CD4-positive, CD25-positive, alpha-beta regulatory T cell (primary cell): ENCODE measurements around the gene PNKD. TPM values are rescaled to one million over a fixed set of nuclear protein-coding genes. Genes with fewer than 3 reads are reported as not detected.

Experiments used
- ATAC-seq, 2 donors: fragments of 150-1000 bp; cut with Tn5 transposase; one replicate each; pipeline ENCODE4 v1.10.0; 2021; ENCODE audit warnings: low read depth in 2 of 2, moderate number of reproducible peaks in 2 of 2, moderate library complexity in 1 of 2
- DNase-seq, 3 donors: peaks; one replicate each; pipeline versions ENCODE4 v3.0.0 to v3.0.0-alpha.2; 2012 to 2022; ENCODE audit warnings: mixed read lengths in 1 of 3
- H3K27ac ChIP-seq: one replicate; pipeline ENCODE4 v1.7.0; 2013; ENCODE audit warnings: mild to moderate bottlenecking, low read length; ENCODE audit not compliant: insufficient read depth, poor library complexity, severe bottlenecking
- H3K27me3 ChIP-seq: one replicate; pipeline ENCODE4 v1.7.0; 2013; ENCODE audit warnings: low read length; ENCODE audit not compliant: control insufficient read depth, insufficient read depth
- H3K36me3 ChIP-seq: one replicate; pipeline ENCODE4 v1.7.0; 2013; ENCODE audit warnings: mild to moderate bottlenecking, low read length, moderate library complexity; ENCODE audit not compliant: control insufficient read depth, insufficient read depth
- H3K4me1 ChIP-seq: 2 replicates; pipeline ENCODE4 v1.7.0; 2013; ENCODE audit warnings: mild to moderate bottlenecking, low read length; ENCODE audit not compliant: insufficient read depth, control insufficient read depth, poor library complexity, severe bottlenecking
- H3K4me3 ChIP-seq: one replicate; pipeline ENCODE4 v1.7.0; 2013; ENCODE audit warnings: low read depth, mild to moderate bottlenecking, low read length, moderate library complexity
- H3K9me3 ChIP-seq, 2 experiments: 1 replicate in 1 of 2; 2 replicates in 1 of 2; pipeline ENCODE4 v1.7.0; 2013; ENCODE audit warnings: low read length in 2 of 2, mild to moderate bottlenecking in 1 of 2, moderate library complexity in 1 of 2; ENCODE audit not compliant: control insufficient read depth in 2 of 2
- H3K27ac Mint-ChIP-seq, 3 donors: one replicate each; pipeline ENCODE4 v1.8.0; 2020 to 2022; ENCODE audit warnings: mild to moderate bottlenecking in 3 of 3, mixed read lengths in 3 of 3, moderate library complexity in 2 of 3
- H3K27me3 Mint-ChIP-seq: one replicate; pipeline ENCODE4 v1.8.0; 2022; ENCODE audit warnings: mild to moderate bottlenecking, mixed read lengths
- H3K36me3 Mint-ChIP-seq: one replicate; pipeline ENCODE4 v1.8.0; 2020; ENCODE audit warnings: mixed read lengths
- H3K4me1 Mint-ChIP-seq, 4 donors: one replicate each; pipeline ENCODE4 v1.8.0; 2020 to 2022; ENCODE audit warnings: mixed read lengths in 4 of 4, mild to moderate bottlenecking in 1 of 4
- H3K4me3 Mint-ChIP-seq, 4 donors: one replicate each; pipeline ENCODE4 v1.8.0; 2020 to 2022; ENCODE audit warnings: mild to moderate bottlenecking in 4 of 4, mixed read lengths in 4 of 4, moderate library complexity in 3 of 4
- H3K9me3 Mint-ChIP-seq, 7 donors: one replicate each; pipeline ENCODE4 v1.8.0; 2020 to 2022; ENCODE audit warnings: mixed read lengths in 7 of 7, mild to moderate bottlenecking in 3 of 7, moderate library complexity in 2 of 7
- polyA plus RNA-seq, 4 donors: library from polyadenylated mRNA; unstranded; fragments of 300-500 nt; fragmentation: Illumina TruSeq; gene quantifications; one replicate each; pipeline ENCODE4 v1.2.3, GENCODE V29; 2021
- total RNA-seq: library from RNA; stranded (reverse); gene quantifications from one replicate; pipeline ENCODE4 v1.2.3, GENCODE V29; 2022

The PNKD gene
- total and polyA plus RNA-seq, 5 donors from 2014 or later = 21.9 to 107 (median 98.0) TPM

- Mint-ChIP-seq H3K9me3 (peaks cover 0 to 1% (median 0%) of the 10 kb centered on the region in 7 donors), H3K36me3 (no peaks in the 10 kb centered on the region), H3K27me3 (peaks cover 7% of the 10 kb centered on the region), H3K4me1 (peaks cover 0 to 2% (median under 1%) of the 10 kb centered on the region in 4 donors), H3K27ac (peak overlapping the region in 2 of 3 donors; percentile 31 to 40), H3K4me3 (no peak overlapping the region)
- DNase-seq = no peak
- H3K4me3 ChIP-seq = no peak overlapping the region
- no peak overlapping the region for H3K27ac ChIP-seq
- H3K36me3 ChIP-seq = no peaks in the 10 kb centered on the region
- no peak for ATAC-seq
- H3K27me3 ChIP-seq = no peaks in the 10 kb centered on the region
- no peaks in the 10 kb centered on the region for H3K4me1 ChIP-seq
- no peaks in the 10 kb centered on the region for H3K9me3 ChIP-seq
Observed at GRCh38 chr2:218344090-218344754, 73.9 kb downstream of the PNKD start.

GRCh38 chr2:218344755-218345417, 74.6 kb downstream of the PNKD start:
- H3K4me1 ChIP-seq = no peaks in the 10 kb centered on the region
- H3K27ac ChIP-seq = no peak overlapping the region
- no peaks in the 10 kb centered on the region for H3K27me3 ChIP-seq
- Mint-ChIP-seq H3K27ac (no peak overlapping the region), H3K4me1 (peaks cover 0 to 2% (median under 1%) of the 10 kb centered on the region in 4 donors), H3K4me3 (no peak overlapping the region), H3K36me3 (no peaks in the 10 kb centered on the region), H3K27me3 (peaks cover 7% of the 10 kb centered on the region), H3K9me3 (peaks cover 0 to 6% (median 0%) of the 10 kb centered on the region in 7 donors)
- no peak for DNase-seq
- no peaks in the 10 kb centered on the region for H3K9me3 ChIP-seq
- H3K4me3 ChIP-seq = no peak overlapping the region
- no peak for ATAC-seq
- no peaks in the 10 kb centered on the region for H3K36me3 ChIP-seq

GRCh38 chr2:218345491-218346236, 75.3 kb downstream of the PNKD start:
- no peak for DNase-seq
- Mint-ChIP-seq H3K4me3 (no peak overlapping the region), H3K36me3 (no peaks in the 10 kb centered on the region), H3K9me3 (peaks cover 0 to 8% (median 0%) of the 10 kb centered on the region in 7 donors), H3K27me3 (peaks cover 5% of the 10 kb centered on the region), H3K4me1 (peaks cover 0 to 2% (median under 1%) of the 10 kb centered on the region in 4 donors), H3K27ac (peak overlapping the region in 1 of 3 donors; percentile 75)
- Histone ChIP-seq H3K9me3 (peaks cover 0 to under 1% of the 10 kb centered on the region in 2 experiments), H3K27ac (no peak overlapping the region), H3K27me3 (no peaks in the 10 kb centered on the region), H3K4me1 (no peaks in the 10 kb centered on the region), H3K36me3 (no peaks in the 10 kb centered on the region), H3K4me3 (no peak overlapping the region)
- no peak for ATAC-seq

GRCh38 chr2:218347172-218347571, 76.9 kb downstream of the PNKD start:
- H3K36me3 ChIP-seq = no peaks in the 10 kb centered on the region

GRCh38 chr2:218354045-218354444, 83.7 kb downstream of the PNKD start:
- Mint-ChIP-seq H3K36me3 (no peaks in the 10 kb centered on the region), H3K4me1 (peaks cover 0 to 4% (median 0%) of the 10 kb centered on the region in 4 donors), H3K27me3 (peaks cover 5% of the 10 kb centered on the region), H3K4me3 (no peak overlapping the region), H3K27ac (no peak overlapping the region), H3K9me3 (peaks cover 0 to 16% (median 8%) of the 10 kb centered on the region in 7 donors)
- Histone ChIP-seq H3K27ac (no peak overlapping the region), H3K4me3 (no peak overlapping the region), H3K9me3 (peaks cover 14 to 17% of the 10 kb centered on the region in 2 experiments), H3K4me1 (no peaks in the 10 kb centered on the region), H3K27me3 (no peaks in the 10 kb centered on the region), H3K36me3 (no peaks in the 10 kb centered on the region)
- ATAC-seq = no peak
- DNase-seq = no peak

More at GRCh38 chr2:218347172-218347571, 76.9 kb downstream of the PNKD start:
- H3K4me1 Mint-ChIP-seq = peaks cover 0 to 2% (median 0%) of the 10 kb centered on the region in 4 donors
- DNase-seq (no peak), ATAC-seq (no peak)
- H3K27me3 Mint-ChIP-seq = no peaks in the 10 kb centered on the region
- peaks cover 0 to 15% (median 6%) of the 10 kb centered on the region in 7 donors for H3K9me3 Mint-ChIP-seq
- Histone ChIP-seq H3K4me3 (no peak overlapping the region), H3K27me3 (no peaks in the 10 kb centered on the region), H3K4me1 (no peaks in the 10 kb centered on the region), H3K9me3 (peaks cover 10 to 14% of the 10 kb centered on the region in 2 experiments), H3K27ac (no peak overlapping the region)
- no peak overlapping the region for H3K4me3 Mint-ChIP-seq
- no peaks in the 10 kb centered on the region for H3K36me3 Mint-ChIP-seq
- no peak overlapping the region for H3K27ac Mint-ChIP-seq

GRCh38 chr2:218354850-218355443, 84.6 kb downstream of the PNKD start:
- Histone ChIP-seq H3K9me3 (peaks cover 14 to 17% of the 10 kb centered on the region in 2 experiments), H3K27me3 (no peaks in the 10 kb centered on the region), H3K4me3 (no peak overlapping the region), H3K36me3 (no peaks in the 10 kb centered on the region), H3K27ac (no peak overlapping the region), H3K4me1 (no peaks in the 10 kb centered on the region)
- no peaks in the 10 kb centered on the region for H3K36me3 Mint-ChIP-seq
- ATAC-seq (no peak), DNase-seq (no peak)
- peaks cover 5% of the 10 kb centered on the region for H3K27me3 Mint-ChIP-seq
- no peak overlapping the region for H3K4me3 Mint-ChIP-seq
- peaks cover 0 to 4% (median 0%) of the 10 kb centered on the region in 4 donors for H3K4me1 Mint-ChIP-seq
- H3K9me3 Mint-ChIP-seq = peaks cover 0 to 14% (median 8%) of the 10 kb centered on the region in 7 donors
- peak overlapping the region in 1 of 3 donors; percentile 74 for H3K27ac Mint-ChIP-seq
